NB4 (cell line): ENCODE data around the gene FAM209B.
"Not testable (repeated sequence)": the region's sequence is repeated elsewhere in the genome, so short reads cannot be mapped to it uniquely, and the experiment has no call there.

ENCODE experiments used
- DNase-seq: peaks from one replicate; pipeline ENCODE4 v3.0.0; 2010; ENCODE audit warnings: low read depth
- H3K4me3 ChIP-seq: one replicate; pipeline ENCODE4 v1.5.1; 2011; ENCODE audit warnings: mild to moderate bottlenecking, low read depth, low read length, moderate library complexity
- MYC ChIP-seq: IDR thresholded peaks from 2 replicates; pipeline ENCODE4 v1.6.1; 2011; ENCODE audit warnings: low read depth, low read length
- POLR2A ChIP-seq: IDR thresholded peaks from 2 replicates; pipeline ENCODE4 v1.6.1; 2011; ENCODE audit warnings: mild to moderate bottlenecking; ENCODE audit not compliant: insufficient read length; ENCODE audit errors: extremely low read depth
- TF ChIP-seq, protein P1 (sequence below): IDR thresholded peaks from 2 replicates; pipeline ENCODE4 v1.6.1; 2011; ENCODE audit warnings: low read depth, low read length
- TF ChIP-seq, protein P2 (sequence below): IDR thresholded peaks from one replicate; pipeline ENCODE4 v1.5.1; 2012; ENCODE audit warnings: low read depth, low read length

FAM209B gene

DNA sequence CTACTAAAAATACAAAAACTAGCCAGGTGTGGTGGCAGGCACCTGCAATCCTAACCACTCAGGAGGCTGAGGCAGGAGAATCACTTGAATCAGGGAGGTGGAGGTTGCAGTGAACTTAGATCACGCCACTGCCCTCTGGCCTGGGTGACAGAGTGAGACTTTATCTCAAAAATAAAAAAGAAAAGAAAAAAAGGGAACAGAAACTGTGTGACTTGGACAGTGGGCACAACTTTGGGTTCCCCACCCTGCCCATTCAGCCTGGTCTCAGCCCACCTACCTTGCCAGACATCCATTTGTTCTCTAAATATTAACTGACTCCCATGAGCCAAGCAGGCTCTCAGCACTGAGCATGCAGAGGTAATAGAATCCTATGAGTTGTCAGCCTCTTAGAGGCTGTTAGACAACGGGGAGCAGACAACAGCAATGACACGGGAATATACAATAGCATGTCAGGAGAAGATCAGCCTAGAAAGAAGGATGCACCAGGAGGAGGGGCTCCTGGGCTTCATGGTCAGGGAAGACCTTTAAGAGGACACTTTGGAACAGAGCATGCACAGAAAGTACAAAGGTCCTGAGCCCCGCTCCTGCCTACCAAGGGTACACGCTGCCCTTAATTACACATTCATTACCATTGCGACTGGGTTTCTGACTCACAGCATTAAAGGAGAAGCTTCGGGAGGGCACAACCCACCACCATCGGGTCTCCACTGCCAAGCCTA is 20.0 kb downstream of the FAM209B start:
- H3K4me3 ChIP-seq, result no peak overlapping the region
- DNase-seq, result peak; percentile 21
- TF ChIP-seq, protein P1, sequence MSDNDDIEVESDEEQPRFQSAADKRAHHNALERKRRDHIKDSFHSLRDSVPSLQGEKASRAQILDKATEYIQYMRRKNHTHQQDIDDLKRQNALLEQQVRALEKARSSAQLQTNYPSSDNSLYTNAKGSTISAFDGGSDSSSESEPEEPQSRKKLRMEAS, result no peak
- no peak for TF ChIP-seq MYC
- TF ChIP-seq POLR2A, result no peak
- TF ChIP-seq, protein P2, sequence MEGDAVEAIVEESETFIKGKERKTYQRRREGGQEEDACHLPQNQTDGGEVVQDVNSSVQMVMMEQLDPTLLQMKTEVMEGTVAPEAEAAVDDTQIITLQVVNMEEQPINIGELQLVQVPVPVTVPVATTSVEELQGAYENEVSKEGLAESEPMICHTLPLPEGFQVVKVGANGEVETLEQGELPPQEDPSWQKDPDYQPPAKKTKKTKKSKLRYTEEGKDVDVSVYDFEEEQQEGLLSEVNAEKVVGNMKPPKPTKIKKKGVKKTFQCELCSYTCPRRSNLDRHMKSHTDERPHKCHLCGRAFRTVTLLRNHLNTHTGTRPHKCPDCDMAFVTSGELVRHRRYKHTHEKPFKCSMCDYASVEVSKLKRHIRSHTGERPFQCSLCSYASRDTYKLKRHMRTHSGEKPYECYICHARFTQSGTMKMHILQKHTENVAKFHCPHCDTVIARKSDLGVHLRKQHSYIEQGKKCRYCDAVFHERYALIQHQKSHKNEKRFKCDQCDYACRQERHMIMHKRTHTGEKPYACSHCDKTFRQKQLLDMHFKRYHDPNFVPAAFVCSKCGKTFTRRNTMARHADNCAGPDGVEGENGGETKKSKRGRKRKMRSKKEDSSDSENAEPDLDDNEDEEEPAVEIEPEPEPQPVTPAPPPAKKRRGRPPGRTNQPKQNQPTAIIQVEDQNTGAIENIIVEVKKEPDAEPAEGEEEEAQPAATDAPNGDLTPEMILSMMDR, result no peak

DNA sequence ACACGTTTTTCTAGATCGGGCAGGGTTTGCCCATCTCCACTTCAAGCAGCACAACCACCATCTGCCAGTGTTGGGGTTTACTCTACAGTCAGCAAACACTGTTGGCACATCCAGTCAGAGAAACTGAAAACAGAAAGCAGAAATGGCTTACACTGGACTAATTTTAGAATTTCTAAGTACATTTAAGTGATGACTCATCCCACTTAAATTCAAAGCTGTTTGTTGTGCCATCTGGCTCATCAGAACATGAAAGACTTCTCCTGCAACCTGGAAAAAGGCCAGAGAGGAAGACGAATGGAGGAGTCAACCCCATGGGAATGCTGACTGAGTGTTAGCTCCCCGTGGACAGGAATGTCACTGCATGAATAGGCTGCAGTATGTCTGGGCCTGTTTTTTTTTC is 21.8 kb downstream of the FAM209B start:
- peak; percentile 89 for DNase-seq
- no peak overlapping the region for H3K4me3 ChIP-seq
- TF ChIP-seq, protein P2, result no peak
- peak; percentile 38; the same call in 1 of the 2 replicates for TF ChIP-seq MYC
- TF ChIP-seq, protein P1, result no peak

DNA sequence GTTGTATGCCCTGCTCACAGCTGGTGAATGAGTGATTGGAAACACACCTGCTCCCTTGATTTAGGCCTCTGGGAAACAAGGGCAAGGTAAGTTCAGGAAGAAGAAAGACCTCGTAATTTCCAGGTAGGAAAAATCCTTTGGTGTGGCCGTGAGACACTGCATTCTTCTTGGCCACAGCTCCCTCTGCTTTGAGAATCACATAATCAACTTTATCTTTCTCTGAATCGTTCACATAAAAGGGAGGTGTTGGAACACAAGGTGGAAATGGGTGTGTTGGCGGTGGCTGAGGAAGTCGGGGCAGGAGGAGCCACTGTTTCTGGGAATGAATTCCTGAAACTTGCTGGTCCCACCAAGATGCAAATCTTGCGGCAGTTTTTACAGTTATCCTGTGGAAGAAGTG is 25.9 kb downstream of the FAM209B start:
- TF ChIP-seq MYC (no peak), POLR2A (no peak)
- TF ChIP-seq, protein P1, result no peak
- TF ChIP-seq, protein P2, result no peak
- H3K4me3 ChIP-seq, result no peak overlapping the region
- DNase-seq, result no peak

DNA sequence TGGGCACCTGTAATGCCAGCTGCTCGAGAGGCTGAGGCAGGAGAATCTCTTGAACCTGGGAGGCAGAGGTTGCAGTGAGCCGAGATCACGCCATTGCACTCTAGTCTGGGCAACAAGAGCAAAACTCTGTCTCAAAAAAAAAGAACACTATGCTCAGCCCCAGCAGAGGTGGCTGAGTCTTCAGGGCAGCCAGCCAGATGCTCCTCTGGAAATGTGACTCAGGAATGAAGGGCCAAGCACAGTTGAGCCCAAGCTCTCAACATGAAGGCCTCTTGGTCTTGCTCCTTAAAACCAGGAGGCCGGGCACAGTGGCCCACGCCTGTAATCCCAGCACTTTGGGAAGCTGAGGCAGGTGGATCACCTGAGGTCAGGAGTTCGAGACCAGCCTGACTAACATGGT is 31.5 kb downstream of the FAM209B start:
- not testable (repeated sequence) for H3K4me3 ChIP-seq, DNase-seq

DNA sequence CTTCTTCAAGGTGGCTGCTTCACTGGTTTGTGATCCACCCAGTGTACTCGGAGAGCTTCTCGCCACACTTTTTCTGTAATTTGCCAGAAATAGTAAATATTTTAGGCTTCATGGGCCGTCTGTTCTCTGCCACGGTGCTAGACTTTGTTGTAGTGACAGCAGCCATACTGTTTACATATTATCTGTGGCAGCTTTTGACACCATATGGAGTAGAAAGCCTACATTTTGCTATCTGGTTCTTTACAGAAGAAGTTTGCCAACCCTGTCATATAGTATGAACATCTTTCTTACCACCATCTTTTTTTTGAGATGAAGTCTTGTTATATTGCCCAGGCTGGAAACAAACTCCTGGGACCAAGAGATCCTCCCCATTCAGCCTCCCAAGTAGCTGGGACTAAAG is 32.5 kb downstream of the FAM209B start:
- H3K4me3 ChIP-seq, result no peak overlapping the region
- TF ChIP-seq MYC (no peak), POLR2A (no peak)
- TF ChIP-seq, protein P1, result no peak
- no peak for DNase-seq

DNA sequence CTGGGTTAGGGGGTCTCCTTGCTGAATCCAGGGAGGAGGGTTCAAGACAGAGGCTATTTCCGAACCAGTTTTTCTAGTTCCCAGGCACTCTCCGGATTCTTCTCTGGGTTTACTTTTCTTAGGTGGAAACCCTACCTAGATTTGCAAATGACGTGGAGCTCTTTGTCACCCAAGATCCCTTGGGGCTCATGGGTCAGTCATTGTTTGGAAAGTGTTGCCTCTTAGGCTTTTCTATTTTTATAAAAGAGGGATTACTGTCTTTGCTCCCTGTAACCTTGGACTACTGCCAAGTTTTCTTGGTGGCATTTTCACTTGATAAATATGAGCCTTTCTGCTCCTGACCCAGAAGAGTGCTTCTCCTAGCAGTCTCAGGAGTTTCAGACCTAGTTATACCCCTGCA is 33.6 kb downstream of the FAM209B start:
- H3K4me3 ChIP-seq, result no peak overlapping the region
- DNase-seq, result no peak
- TF ChIP-seq, protein P2, result no peak
- TF ChIP-seq, protein P1, result no peak
- TF ChIP-seq POLR2A, result no peak

DNA sequence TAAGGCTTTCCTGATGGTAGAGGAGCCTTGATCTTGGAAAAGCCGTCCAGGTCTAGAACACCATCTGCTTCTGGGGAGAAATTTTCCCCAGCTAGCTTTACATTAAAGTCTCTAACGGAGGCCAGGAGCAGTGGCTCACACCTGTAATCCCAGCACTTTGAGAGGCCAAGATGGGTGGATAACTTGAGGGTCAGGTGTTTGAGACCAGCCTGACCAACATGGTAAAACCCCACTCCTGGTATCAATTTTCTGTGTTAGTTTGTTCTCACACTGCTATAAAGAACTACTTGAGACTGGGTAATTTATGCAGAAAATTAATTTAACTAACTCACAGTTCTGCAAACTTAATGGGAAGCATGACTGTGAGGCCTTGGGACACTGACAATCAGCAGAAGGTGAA is 37.8 kb downstream of the FAM209B start:
- DNase-seq, result no peak
- no peak overlapping the region for H3K4me3 ChIP-seq
- TF ChIP-seq, protein P2, result no peak
- TF ChIP-seq, protein P1, result no peak
- TF ChIP-seq MYC (no peak), POLR2A (no peak)
